GM21390 (cell line): ENCODE results near the gene TNFRSF19.
"Not testable (repeated sequence)": the region's sequence is repeated elsewhere in the genome, so short reads cannot be mapped to it uniquely, and the experiment has no call there.

Experiments used
- ATAC-seq: cut with Tn5 transposase; IDR thresholded peaks from one replicate; pipeline ENCODE4 v1.9.1; 2021; ENCODE audit not compliant: unreplicated experiment

TNFRSF19 gene

DNA sequence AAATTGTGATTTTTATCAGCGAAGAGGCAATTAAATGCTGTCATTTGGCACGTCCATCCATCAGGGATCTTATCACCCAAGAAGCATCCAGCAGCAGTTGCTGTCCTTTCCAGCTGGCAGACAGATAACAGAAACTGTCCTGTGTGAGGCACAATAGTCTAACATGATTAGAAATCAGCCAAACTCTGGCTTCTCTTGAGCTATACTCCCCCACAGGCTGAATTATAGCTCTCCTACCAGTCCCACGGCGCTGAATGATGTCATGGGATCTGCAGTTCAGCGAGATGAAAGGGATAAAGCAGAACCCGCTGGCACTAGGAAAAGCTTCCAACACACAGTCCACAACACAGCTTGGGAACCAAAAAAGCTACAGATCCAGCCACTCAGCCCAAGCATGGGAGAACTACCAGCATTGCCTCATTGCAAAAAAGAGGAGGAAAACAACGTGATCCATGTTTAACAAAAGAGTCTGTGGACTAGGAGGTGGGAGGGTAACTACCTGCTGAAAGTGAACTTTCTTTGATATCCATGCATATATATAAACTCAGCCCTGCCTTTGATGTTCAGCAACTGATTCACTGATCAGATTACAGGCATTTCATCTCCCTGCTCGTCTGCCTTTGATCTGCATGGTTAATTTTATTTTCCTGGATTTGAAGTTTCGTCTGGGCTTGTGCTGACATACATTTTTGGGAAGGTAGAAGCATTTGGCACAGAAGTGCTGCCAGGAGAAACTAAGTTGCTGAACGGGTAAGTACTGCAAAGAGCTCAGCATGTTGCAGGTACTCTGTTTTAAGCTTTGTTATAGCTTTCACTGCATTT is at the start of gene TNFRSF19:
Gene TNFRSF19 (plus strand): TSS at position 314 of the 822 bp plus-strand sequence. CDS start 19,772 bp downstream, outside the sequence.
- no peak for ATAC-seq

GRCh38 chr13:23529926-23530325 is 40.3 kb upstream of the TNFRSF19 start:
- not testable (repeated sequence) for ATAC-seq

- ATAC-seq, result no peak
Measured at GRCh38 chr13:23531446-23531845, 38.8 kb upstream of the TNFRSF19 start.

DNA sequence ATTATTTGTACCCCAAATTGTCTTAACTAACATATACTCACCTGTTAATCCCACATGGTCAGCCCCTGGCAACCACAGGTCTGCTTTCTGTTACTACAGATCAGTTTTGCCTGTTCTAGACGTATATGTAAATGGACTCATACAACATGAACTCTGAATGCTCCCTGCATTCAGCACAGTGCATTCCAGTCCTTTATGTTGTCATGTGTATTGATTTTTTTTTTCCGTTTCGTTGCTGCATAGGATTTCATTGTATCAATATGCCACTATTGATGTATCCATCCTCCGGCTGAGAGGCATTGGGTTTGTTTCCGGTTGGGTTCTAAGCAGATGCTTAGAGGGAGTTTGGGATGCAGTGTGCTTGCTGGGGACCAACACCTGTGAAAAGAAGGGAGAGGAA is 36.1 kb upstream of the TNFRSF19 start:
- ATAC-seq, result no peak

GRCh38 chr13:23541221-23541824 is 28.9 kb upstream of the TNFRSF19 start:
- no peak for ATAC-seq

DNA sequence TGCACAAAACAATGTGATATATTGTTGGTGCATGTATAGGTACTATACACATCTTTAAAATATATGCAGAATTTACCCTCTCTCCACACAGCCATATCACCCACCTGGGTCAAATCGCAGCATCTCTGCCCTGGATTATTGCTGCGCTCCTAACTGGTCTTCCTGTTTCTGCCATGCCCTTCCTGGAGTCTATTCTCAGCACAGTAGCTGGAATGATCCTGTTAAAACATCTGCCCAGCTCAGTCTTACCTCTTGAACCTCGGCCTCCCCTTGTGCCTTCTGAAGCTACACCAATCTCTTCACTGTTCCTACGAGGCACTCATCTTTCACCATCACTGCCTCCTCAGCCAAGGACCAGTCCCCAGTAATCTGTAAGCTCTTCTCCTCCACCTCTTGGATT is 25.5 kb upstream of the TNFRSF19 start:
- no peak for ATAC-seq

DNA sequence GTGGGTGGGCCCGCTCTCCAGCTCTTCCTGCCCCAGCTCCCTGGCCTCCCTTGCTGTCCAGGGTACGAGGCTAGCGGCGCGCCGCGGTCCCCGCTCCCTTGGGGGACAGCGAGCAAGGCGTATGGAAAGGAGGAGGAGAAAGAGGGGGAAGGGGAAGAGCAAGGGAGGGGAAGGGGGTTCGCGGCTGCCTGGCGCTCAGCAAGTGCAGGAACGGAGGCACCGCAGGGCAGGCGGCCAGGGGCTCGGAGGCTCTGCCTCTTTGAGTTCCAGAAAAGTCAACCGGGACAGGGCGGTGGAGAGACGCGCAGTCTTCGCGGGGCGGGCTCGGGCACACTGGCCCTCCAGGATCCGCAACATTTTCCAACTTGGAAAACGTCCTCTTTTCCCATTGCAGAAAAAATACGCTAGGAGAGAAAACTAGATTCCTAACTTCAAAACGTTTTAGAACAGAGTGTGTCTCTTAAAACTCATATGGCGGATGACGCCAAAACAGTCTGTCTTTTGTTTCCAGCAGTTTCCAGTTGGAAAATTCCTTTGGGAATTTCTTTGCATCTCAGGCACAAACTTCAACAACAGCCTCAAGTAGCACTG is 23.1 kb upstream of the TNFRSF19 start:
- ATAC-seq, result no peak

GRCh38 chr13:23549724-23550123 is 20.5 kb upstream of the TNFRSF19 start:
- ATAC-seq, result no peak

GRCh38 chr13:23550163-23550562 is 20.0 kb upstream of the TNFRSF19 start:
- ATAC-seq, result no peak

GRCh38 chr13:23551213-23552008 is 18.8 kb upstream of the TNFRSF19 start:
- ATAC-seq, result no peak

- ATAC-seq, result no peak
Measured at GRCh38 chr13:23552171-23552570, 18.0 kb upstream of the TNFRSF19 start.

DNA sequence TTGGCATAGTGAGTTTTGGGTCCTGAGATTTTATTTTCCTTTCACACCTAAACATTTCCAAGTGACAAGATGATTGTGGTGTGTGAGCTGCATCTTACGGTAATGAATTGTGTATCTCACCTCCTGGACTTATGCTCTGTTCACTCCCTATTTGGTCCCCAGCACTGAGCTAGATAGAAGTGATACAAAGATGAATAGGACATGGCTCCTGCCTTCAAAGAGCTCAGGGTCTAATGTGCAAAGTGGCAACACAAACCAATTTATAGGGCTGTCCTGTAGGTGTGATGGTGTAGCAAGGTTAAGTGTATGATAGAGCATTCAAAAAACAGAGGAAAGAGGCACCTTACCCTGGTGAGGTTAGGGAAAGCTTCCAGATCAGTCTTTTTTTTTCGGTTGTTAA is 17.6 kb upstream of the TNFRSF19 start:
- no peak for ATAC-seq

DNA sequence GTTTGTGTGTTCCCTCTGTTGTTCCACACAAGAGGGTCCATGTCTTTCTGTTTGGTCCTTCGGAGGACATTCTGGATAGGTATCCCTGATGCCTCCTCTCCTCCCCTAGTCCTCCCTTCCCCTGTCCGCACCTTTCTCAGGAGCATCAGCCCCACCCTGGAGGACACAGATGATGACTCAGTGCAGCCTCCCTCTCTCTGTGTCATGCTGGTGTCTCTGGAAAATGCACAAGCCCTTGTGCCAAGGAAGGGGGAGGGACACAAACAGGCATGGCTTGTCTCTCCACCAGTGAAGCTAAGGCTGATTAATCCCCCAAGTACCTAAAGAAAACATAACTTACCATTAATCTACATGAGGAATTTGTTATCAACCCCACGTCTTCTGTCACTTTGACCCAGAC is 16.2 kb upstream of the TNFRSF19 start:
- ATAC-seq, result no peak

GRCh38 chr13:23557043-23557442 is 13.2 kb upstream of the TNFRSF19 start:
- no peak for ATAC-seq

- no peak for ATAC-seq
Measured at GRCh38 chr13:23557733-23558132, 12.5 kb upstream of the TNFRSF19 start.

GRCh38 chr13:23558675-23559536 is 11.3 kb upstream of the TNFRSF19 start:
- no peak for ATAC-seq

DNA sequence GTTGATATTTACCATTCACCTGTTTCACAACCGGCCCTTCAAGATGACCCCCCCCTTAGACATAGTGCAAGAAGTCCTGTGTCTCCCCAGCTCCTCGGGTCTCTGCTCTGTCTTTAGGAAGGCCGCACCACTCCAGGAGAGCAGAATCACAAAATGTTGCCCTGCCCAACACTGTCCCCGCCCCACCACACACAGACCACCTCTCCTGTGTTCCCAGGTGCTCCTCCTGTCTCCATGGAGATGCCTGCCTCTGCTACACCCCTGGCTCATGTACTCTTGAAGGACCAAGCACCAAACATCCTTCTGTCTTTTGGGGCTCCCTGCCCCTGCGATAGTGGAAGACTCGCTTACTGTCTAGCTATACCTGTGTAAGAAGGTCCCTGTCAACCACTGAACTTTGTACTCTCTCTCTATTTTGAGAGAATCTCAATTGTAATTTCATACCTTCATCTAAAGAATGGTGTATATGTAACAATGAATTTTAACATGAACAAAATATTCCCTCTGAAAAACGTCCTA is 9.6 kb upstream of the TNFRSF19 start:
- peak; percentile 10 for ATAC-seq

GRCh38 chr13:23561261-23561660 is 9.0 kb upstream of the TNFRSF19 start:
- peak; percentile 94 for ATAC-seq

DNA sequence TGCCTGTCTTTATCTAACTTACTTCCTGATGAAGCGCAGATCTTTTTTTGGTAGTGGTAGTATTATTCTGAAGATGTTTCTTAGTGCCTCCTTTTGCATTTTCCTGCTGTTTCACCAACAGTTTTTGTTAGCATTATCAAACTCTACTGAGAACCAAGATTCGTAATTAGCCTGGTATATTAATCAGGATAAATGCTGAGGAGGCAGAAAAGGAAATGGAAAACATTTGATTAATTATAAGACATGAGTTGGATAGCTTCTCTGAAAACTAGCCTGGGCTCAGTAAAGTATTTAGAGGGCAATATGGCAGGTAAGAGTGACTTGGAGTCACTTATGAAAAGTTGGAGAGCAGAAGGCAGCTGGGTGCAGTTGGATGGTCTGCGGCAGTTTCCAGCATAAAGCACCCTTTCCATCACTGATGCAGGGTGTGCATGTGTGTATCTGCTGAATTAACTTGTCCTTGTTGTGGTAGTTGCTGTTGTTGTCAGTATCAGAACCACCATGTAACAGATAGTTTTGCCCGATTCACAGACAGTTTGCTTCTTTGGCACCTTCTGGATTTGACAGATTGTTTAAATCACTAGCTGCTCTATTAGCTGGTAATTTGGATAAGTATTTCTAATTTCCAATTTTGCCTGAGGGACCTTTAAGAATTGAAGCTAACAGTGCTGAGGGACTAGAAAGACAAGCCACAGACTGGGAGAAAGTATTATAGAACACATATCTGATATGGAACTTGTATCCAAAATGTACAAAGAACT is 6.9 kb upstream of the TNFRSF19 start:
- ATAC-seq, result no peak
